ENCODE measurements around the gene BLM. TPM values are rescaled to one million over a fixed set of nuclear protein-coding genes. Genes with fewer than 3 reads are reported as not detected.
"Not testable (repeated sequence)": the region's sequence is repeated elsewhere in the genome, so short reads cannot be mapped to it uniquely, and the experiment has no call there.

BLM gene
- total RNA-seq, 4 donors from 2014 or later = 0.15 to 2.8 (median 1.4) TPM

GRCh38 chr15:90686435-90687218 is 30.5 kb upstream of the BLM start:
- Histone ChIP-seq H3K4me1 (no peaks in the 10 kb centered on the region), H3K4me3 (no peak overlapping the region), H3K27me3 (no peaks in the 10 kb centered on the region), H3K27ac (no peak overlapping the region), H3K36me3 (no peaks in the 10 kb centered on the region), H3K9me3 (no peaks in the 10 kb centered on the region)
- TF ChIP-seq POLR2A (IDR thresholded peaks at IDR 0.05) = no peak
- TF ChIP-seq, protein P1, sequence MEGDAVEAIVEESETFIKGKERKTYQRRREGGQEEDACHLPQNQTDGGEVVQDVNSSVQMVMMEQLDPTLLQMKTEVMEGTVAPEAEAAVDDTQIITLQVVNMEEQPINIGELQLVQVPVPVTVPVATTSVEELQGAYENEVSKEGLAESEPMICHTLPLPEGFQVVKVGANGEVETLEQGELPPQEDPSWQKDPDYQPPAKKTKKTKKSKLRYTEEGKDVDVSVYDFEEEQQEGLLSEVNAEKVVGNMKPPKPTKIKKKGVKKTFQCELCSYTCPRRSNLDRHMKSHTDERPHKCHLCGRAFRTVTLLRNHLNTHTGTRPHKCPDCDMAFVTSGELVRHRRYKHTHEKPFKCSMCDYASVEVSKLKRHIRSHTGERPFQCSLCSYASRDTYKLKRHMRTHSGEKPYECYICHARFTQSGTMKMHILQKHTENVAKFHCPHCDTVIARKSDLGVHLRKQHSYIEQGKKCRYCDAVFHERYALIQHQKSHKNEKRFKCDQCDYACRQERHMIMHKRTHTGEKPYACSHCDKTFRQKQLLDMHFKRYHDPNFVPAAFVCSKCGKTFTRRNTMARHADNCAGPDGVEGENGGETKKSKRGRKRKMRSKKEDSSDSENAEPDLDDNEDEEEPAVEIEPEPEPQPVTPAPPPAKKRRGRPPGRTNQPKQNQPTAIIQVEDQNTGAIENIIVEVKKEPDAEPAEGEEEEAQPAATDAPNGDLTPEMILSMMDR (IDR thresholded peaks at IDR 0.05) = no peak
- no peak for TF ChIP-seq EP300 (IDR thresholded peaks at IDR 0.05)
- no peak for TF ChIP-seq POLR2AphosphoS5 (IDR thresholded peaks at IDR 0.05)
- no peak for ATAC-seq
- WGBS, 2 donors (ENCODE audit: low coverage in 1 of 2) = 50 to 69% methylated on average over 2 to 3 of the region's 3 CpGs

GRCh38 chr15:90689326-90689961 is 27.7 kb upstream of the BLM start:
- not testable (repeated sequence) for H3K4me1 ChIP-seq, H3K9me3 ChIP-seq, H3K27ac ChIP-seq, H3K4me3 ChIP-seq, ATAC-seq, H3K36me3 ChIP-seq, H3K27me3 ChIP-seq
- 95 to 97% methylated on average over 4 to 5 of the region's 6 CpGs for WGBS, 2 donors (ENCODE audit: low coverage in 1 of 2)

- H3K9me3 ChIP-seq = no peaks in the 10 kb centered on the region
- H3K27me3 ChIP-seq = no peaks in the 10 kb centered on the region
- H3K36me3 ChIP-seq = no peaks in the 10 kb centered on the region
- WGBS, 2 donors (ENCODE audit: low coverage in 1 of 2) = 6 to 29% methylated on average over 2 of the region's 2 CpGs
- H3K4me3 ChIP-seq = no peak overlapping the region
- no peaks in the 10 kb centered on the region for H3K4me1 ChIP-seq
- no peak overlapping the region for H3K27ac ChIP-seq
- TF ChIP-seq POLR2AphosphoS5 (IDR thresholded peaks at IDR 0.05) = no peak
- TF ChIP-seq POLR2A (IDR thresholded peaks at IDR 0.05) = no peak
- TF ChIP-seq, protein P1 (IDR thresholded peaks at IDR 0.05) = no peak
- no peak for TF ChIP-seq EP300 (IDR thresholded peaks at IDR 0.05)
- no peak for ATAC-seq
Observed at GRCh38 chr15:90690585-90690984, 26.6 kb upstream of the BLM start.

- H3K4me1 ChIP-seq = no peaks in the 10 kb centered on the region
Observed at GRCh38 chr15:90691369-90691768, 25.8 kb upstream of the BLM start.

DNA sequence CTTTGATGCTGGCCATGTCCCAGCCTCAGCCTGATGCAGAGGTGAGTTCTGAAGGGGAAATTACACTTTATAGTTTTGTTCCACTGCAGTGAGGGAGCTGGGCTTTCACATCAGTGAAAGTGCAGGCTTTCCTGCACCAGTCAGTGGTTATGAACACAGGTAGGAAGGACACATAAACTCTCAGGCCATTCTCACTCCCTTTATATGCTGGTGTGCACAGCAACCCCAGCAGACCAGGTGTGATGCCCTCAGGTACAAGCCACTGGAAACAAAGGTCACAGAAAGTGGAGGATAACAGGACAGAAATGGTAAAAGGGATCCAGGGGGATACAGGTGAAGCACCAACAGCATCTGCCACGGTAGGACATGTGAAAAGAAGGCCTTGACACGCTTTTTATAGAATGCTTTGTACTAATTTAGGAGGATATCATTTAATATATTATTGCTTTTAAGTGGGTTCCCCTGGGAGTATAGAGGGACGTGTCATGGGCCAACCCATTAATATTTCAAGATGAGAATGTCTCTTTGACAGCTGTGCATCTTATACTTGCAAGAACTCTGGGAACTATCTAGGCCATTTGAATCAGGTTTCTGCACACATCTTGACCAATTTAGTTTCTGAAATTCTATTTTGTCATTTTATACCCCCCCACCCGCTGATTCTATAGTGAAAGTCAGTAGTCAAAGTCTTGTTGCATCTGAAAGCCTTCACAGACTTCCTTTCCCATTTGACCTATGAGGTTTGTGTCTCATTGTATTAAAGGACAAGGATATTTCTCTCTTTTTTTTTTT is 25.0 kb upstream of the BLM start:
- Histone ChIP-seq H3K4me1 (no peaks in the 10 kb centered on the region), H3K36me3 (no peaks in the 10 kb centered on the region), H3K9me3 (no peaks in the 10 kb centered on the region), H3K27me3 (no peaks in the 10 kb centered on the region), H3K4me3 (no peak overlapping the region), H3K27ac (no peak overlapping the region)
- 73 to 86% methylated on average over 2 to 4 of the region's 4 CpGs for whole genome bisulfite sequencing, 2 donors (ENCODE audit: low coverage in 1 of 2)
- no peak for ATAC-seq
- TF ChIP-seq, protein P1 (IDR thresholded peaks at IDR 0.05) = no peak
- TF ChIP-seq POLR2AphosphoS5 (IDR thresholded peaks at IDR 0.05) = no peak
- no peak for TF ChIP-seq POLR2A (IDR thresholded peaks at IDR 0.05)
- no peak for TF ChIP-seq EP300 (IDR thresholded peaks at IDR 0.05)

More at GRCh38 chr15:90691369-90691768, 25.8 kb upstream of the BLM start:
- no peaks in the 10 kb centered on the region for H3K36me3 ChIP-seq
- TF ChIP-seq POLR2A (IDR thresholded peaks at IDR 0.05) = no peak
- no peak for TF ChIP-seq EP300 (IDR thresholded peaks at IDR 0.05)
- TF ChIP-seq POLR2AphosphoS5 (IDR thresholded peaks at IDR 0.05) = no peak
- TF ChIP-seq, protein P1 (IDR thresholded peaks at IDR 0.05) = no peak
- WGBS, 2 donors (ENCODE audit: low coverage in 1 of 2) = 85 to 94% methylated on average over 3 to 4 of the region's 4 CpGs
- no peak for ATAC-seq
- H3K27me3 ChIP-seq = no peaks in the 10 kb centered on the region
- no peak overlapping the region for H3K27ac ChIP-seq
- H3K9me3 ChIP-seq = no peaks in the 10 kb centered on the region
- no peak overlapping the region for H3K4me3 ChIP-seq
